Measurements from ENCODE around the gene ZNF469. TPM values are rescaled to one million over a fixed set of nuclear protein-coding genes. Genes with fewer than 3 reads are reported as not detected.

The ZNF469 gene
- total RNA-seq, 1 experiment from 2014 or later, result 0.09 TPM

GRCh38 chr16:88367560-88367959, 15.2 kb upstream of the ZNF469 start:
- POLR2A ChIA-PET (ENCODE audit: low non-redundant PET), result no interaction called here
- no peak for DNase-seq (ENCODE audit: low spot score)

DNA sequence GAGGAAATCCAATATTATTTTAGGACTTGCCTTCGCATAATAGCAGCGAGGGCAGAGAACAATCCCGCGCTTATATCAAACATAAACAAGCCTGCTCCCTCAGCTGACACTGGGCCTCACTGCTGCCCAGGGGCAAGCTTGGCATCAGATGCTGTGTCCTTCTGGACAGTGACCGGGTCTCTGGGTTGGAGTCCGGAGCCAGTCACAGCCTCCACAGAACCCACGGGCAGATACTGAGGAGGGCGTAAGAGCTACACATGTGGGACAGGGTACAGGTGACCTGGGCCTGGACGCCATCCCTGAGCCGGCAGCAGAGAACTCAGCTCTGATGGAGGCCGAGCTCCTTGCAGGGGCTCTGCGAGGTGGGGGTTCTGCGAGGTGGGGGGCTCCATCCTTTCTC, 14.7 kb upstream of the ZNF469 start:
- TF ChIP-seq EZH2 (IDR thresholded peaks at IDR 0.05; ENCODE audit: borderline replicate concordance, low read depth, low read length, poor library complexity, severe bottlenecking), result no peak
- TF ChIP-seq CTCF (conservative IDR thresholded peaks at IDR 0.05; ENCODE audit: low read depth, low read length), result no peak
- H3K36me3 ChIP-seq (ENCODE audit: insufficient read depth, low read length, poor library complexity, severe bottlenecking), result no peaks in the 10 kb centered on the region
- H3K4me3 ChIP-seq (ENCODE audit: low read depth, low read length, poor library complexity, severe bottlenecking), result no peak overlapping the region
- POLR2A ChIA-PET (ENCODE audit: low non-redundant PET), result no interaction called here
- H3K27ac ChIP-seq (ENCODE audit: low read depth, low read length, poor library complexity, severe bottlenecking), result no peak overlapping the region
- no peaks in the 10 kb centered on the region for H3K4me1 ChIP-seq (ENCODE audit: insufficient read depth, low read length, poor library complexity, severe bottlenecking)
- intact Hi-C loops (cut with micrococcal nuclease; ENCODE audit: unreplicated experiment), result no loop called here
- no peak for DNase-seq (ENCODE audit: low spot score)
- CTCF ChIA-PET, result no interaction called here
- peaks cover 13% of the 10 kb centered on the region for H3K27me3 ChIP-seq (replicated peaks; ENCODE audit: insufficient read depth, low read depth, low read length, poor library complexity)
- no peaks in the 10 kb centered on the region for H3K9me3 ChIP-seq (ENCODE audit: low read depth, low read length, poor library complexity, severe bottlenecking)
- BruUV-seq (replicated peaks), result no TSS peak

More at GRCh38 chr16:88367560-88367959, 15.2 kb upstream of the ZNF469 start:
- intact Hi-C loops (cut with micrococcal nuclease; ENCODE audit: unreplicated experiment), result no loop called here
- no peak for TF ChIP-seq CTCF (conservative IDR thresholded peaks at IDR 0.05; ENCODE audit: low read depth, low read length)
- no peak for TF ChIP-seq EZH2 (IDR thresholded peaks at IDR 0.05; ENCODE audit: borderline replicate concordance, low read depth, low read length, poor library complexity, severe bottlenecking)
- H3K36me3 ChIP-seq (ENCODE audit: insufficient read depth, low read length, poor library complexity, severe bottlenecking), result no peaks in the 10 kb centered on the region
- CTCF ChIA-PET, result no interaction called here
- no peaks in the 10 kb centered on the region for H3K9me3 ChIP-seq (ENCODE audit: low read depth, low read length, poor library complexity, severe bottlenecking)
- H3K27me3 ChIP-seq (replicated peaks; ENCODE audit: insufficient read depth, low read depth, low read length, poor library complexity), result peaks cover 18% of the 10 kb centered on the region
- H3K4me3 ChIP-seq (ENCODE audit: low read depth, low read length, poor library complexity, severe bottlenecking), result no peak overlapping the region
- no peak overlapping the region for H3K27ac ChIP-seq (ENCODE audit: low read depth, low read length, poor library complexity, severe bottlenecking)
- no peaks in the 10 kb centered on the region for H3K4me1 ChIP-seq (ENCODE audit: insufficient read depth, low read length, poor library complexity, severe bottlenecking)
- BruUV-seq (replicated peaks), result no TSS peak

DNA sequence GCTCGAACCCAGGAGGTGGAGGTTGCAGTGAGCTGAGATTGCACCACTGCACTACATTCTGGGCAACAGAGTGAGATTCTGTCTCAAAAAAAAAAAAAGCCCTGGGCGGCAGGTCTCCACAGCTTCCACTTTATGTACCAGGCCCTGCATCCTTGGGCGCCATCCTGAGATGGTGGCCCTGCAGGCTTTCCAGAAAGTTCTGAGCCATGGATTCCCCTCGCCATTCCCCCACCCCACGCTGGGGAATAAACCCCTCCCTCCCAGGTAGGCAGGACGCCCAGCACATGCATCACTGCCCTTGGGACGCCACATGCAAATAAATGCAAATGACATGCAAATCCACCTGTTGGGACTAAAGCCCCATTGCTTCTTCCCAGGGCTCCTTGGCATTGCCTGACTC, 13.8 kb upstream of the ZNF469 start:
- CTCF ChIA-PET, result no interaction called here
- Histone ChIP-seq H3K27me3 (replicated peaks; ENCODE audit: insufficient read depth, low read depth, low read length, poor library complexity) (peaks cover 4% of the 10 kb centered on the region), H3K4me3 (ENCODE audit: low read depth, low read length, poor library complexity, severe bottlenecking) (no peak overlapping the region), H3K36me3 (ENCODE audit: insufficient read depth, low read length, poor library complexity, severe bottlenecking) (no peaks in the 10 kb centered on the region), H3K9me3 (ENCODE audit: low read depth, low read length, poor library complexity, severe bottlenecking) (no peaks in the 10 kb centered on the region), H3K4me1 (ENCODE audit: insufficient read depth, low read length, poor library complexity, severe bottlenecking) (no peaks in the 10 kb centered on the region), H3K27ac (ENCODE audit: low read depth, low read length, poor library complexity, severe bottlenecking) (no peak overlapping the region)
- intact Hi-C loops (cut with micrococcal nuclease; ENCODE audit: unreplicated experiment), result no loop called here
- POLR2A ChIA-PET (ENCODE audit: low non-redundant PET), result no interaction called here
- TF ChIP-seq EZH2 (IDR thresholded peaks at IDR 0.05; ENCODE audit: borderline replicate concordance, low read depth, low read length, poor library complexity, severe bottlenecking), result no peak
- TF ChIP-seq CTCF (conservative IDR thresholded peaks at IDR 0.05; ENCODE audit: low read depth, low read length), result no peak
- DNase-seq (ENCODE audit: low spot score), result no peak
- no TSS peak for BruUV-seq (replicated peaks)

All from A673 (cell line).